ENCODE data around the gene HLA-DPA1. TPM values are rescaled to one million over a fixed set of nuclear protein-coding genes. Genes with fewer than 3 reads are reported as not detected.

HLA-DPA1 gene
- total and polyA plus RNA-seq, 8 donors: 5.5 to 162 (median 9.2) TPM

DNA sequence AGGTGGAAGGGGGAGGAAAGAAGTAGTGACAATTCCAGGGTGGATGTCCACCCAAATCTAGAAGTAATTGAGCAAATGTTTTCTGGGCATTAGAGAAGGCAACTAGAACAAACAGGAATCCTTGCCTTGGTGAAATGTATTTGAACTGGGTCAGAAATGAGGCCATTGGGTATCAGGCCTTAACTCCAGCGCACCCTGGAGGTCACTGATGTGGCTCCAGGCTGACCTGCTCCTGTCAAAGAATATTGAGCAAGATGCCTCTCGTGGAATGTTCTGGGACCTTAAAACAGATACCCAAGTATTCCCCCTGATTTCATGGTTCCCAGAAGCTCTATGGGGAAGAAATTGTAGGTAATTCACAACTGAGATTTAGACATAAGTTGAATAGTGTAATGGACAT, 9.3 kb upstream of the HLA-DPA1 start:
- Histone ChIP-seq H3K9me3 (no peaks in the 10 kb centered on the region), H3K4me3 (no peak overlapping the region), H3K4me1 (peaks cover 0 to 6% (median 0%) of the 10 kb centered on the region in 3 donors), H3K27ac (no peak overlapping the region), H3K36me3 (peaks cover 0 to 3% (median 0%) of the 10 kb centered on the region in 3 donors), H3K27me3 (no peaks in the 10 kb centered on the region)
- TF ChIP-seq, protein P1, sequence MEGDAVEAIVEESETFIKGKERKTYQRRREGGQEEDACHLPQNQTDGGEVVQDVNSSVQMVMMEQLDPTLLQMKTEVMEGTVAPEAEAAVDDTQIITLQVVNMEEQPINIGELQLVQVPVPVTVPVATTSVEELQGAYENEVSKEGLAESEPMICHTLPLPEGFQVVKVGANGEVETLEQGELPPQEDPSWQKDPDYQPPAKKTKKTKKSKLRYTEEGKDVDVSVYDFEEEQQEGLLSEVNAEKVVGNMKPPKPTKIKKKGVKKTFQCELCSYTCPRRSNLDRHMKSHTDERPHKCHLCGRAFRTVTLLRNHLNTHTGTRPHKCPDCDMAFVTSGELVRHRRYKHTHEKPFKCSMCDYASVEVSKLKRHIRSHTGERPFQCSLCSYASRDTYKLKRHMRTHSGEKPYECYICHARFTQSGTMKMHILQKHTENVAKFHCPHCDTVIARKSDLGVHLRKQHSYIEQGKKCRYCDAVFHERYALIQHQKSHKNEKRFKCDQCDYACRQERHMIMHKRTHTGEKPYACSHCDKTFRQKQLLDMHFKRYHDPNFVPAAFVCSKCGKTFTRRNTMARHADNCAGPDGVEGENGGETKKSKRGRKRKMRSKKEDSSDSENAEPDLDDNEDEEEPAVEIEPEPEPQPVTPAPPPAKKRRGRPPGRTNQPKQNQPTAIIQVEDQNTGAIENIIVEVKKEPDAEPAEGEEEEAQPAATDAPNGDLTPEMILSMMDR (IDR thresholded peaks at IDR 0.05): peak in 2 of 4 donors; percentile 21 to 47
- WGBS, 2 donors: 17 to 27% methylated on average over 2 of the region's 2 CpGs
- peak; percentile 39 to 73 (median 67) for ATAC-seq
- FAIRE-seq: no peak
- DNase-seq: no peak
- intact Hi-C loops (cut with DNase I): no loop called here

DNA sequence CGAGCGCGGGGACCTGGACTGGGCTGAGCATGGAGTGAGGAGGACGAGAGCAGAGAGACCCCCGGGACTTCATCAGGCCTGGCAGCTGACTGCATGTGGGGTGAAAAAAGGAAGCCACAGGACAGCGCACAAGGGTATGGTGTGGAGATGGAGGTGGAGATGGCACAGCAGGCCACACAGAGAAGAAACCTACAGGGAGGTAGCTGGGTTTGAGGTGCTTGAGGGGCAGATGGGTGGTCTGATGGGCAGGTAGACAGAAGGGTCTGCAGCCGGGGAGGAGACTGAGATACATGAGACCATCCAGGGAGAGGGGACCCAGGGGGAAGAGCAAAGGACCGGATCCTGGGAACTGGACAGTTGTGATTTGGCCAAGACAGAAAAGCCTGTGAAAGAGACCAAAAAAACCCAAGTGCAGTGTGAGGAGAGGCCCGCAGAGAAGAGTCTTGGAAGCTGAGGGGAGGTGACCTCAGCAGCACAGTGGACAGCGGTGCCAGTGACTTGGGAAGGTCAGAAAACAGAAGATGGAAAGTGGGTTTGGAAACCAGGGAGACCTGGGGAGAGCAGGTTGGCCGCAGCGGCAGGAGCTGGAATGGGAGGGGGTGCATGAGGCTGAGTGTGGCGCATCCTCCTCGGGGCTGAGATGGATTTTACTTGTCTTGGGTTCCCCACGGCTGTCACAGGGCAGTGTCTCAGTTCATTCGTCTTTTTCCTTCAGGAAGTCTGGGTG, 7.8 kb upstream of the HLA-DPA1 start:
- ATAC-seq: peak in 1 of 4 donors; percentile 4
- no peaks in the 10 kb centered on the region for H3K27me3 ChIP-seq
- H3K4me3 ChIP-seq: peak overlapping the region in 3 of 4 donors; percentile 12 to 43 (median 36)
- intact Hi-C loops (cut with DNase I): no loop called here
- no peaks in the 10 kb centered on the region for H3K36me3 ChIP-seq
- TF ChIP-seq, protein P1 (IDR thresholded peaks at IDR 0.05): no peak
- 67 to 69% methylated on average over 16 of the region's 16 CpGs for WGBS, 2 donors
- no peak for DNase-seq
- peaks cover 0 to 6% (median 0%) of the 10 kb centered on the region in 3 donors for H3K4me1 ChIP-seq
- FAIRE-seq: no peak
- peak overlapping the region in 3 of 4 donors; percentile 40 to 76 (median 51) for H3K27ac ChIP-seq
- no peaks in the 10 kb centered on the region for H3K9me3 ChIP-seq

- no peak for FAIRE-seq
- Histone ChIP-seq H3K4me1 (peaks cover 0 to 6% (median 0%) of the 10 kb centered on the region in 3 donors), H3K4me3 (peak overlapping the region in 3 of 4 donors; percentile 12 to 43 (median 36)), H3K9me3 (no peaks in the 10 kb centered on the region), H3K36me3 (no peaks in the 10 kb centered on the region), H3K27ac (peak overlapping the region; percentile 40 to 76 (median 50)), H3K27me3 (no peaks in the 10 kb centered on the region)
- intact Hi-C loops (cut with DNase I): no loop called here
- TF ChIP-seq, protein P1 (IDR thresholded peaks at IDR 0.05): no peak
- peak in 5 of 6 donors; percentile 40 to 72 (median 52) for DNase-seq
- WGBS, 2 donors: 7 to 14% methylated on average over 49 of the region's 49 CpGs
- peak; percentile 56 to 81 (median 76) for ATAC-seq
Observed at GRCh38 chr6:33080127-33081089, 7.0 kb upstream of the HLA-DPA1 start.

- Histone ChIP-seq H3K4me3 (no peak overlapping the region), H3K4me1 (peaks cover 0 to 6% (median 0%) of the 10 kb centered on the region in 3 donors), H3K27ac (no peak overlapping the region), H3K27me3 (peaks cover 0 to 4% (median 0%) of the 10 kb centered on the region in 4 donors), H3K36me3 (no peaks in the 10 kb centered on the region), H3K9me3 (no peaks in the 10 kb centered on the region)
- DNase-seq: no peak
- TF ChIP-seq, protein P1 (IDR thresholded peaks at IDR 0.05): no peak
- no peak for FAIRE-seq
- WGBS, 2 donors: 62 to 65% methylated on average over 4 of the region's 4 CpGs
- intact Hi-C loops (cut with DNase I): no loop called here
- no peak for ATAC-seq
Observed at GRCh38 chr6:33079580-33079979, 6.1 kb upstream of the HLA-DPA1 start.

Data from pancreas (tissue), 10 donors.